Naive thymus-derived CD8-positive, alpha-beta T cell (primary cell): ENCODE measurements around the gene SLC12A7. TPM values are rescaled to one million over a fixed set of nuclear protein-coding genes. Genes with fewer than 3 reads are reported as not detected.

ENCODE experiments used
- ATAC-seq, 2 donors: fragments of 150-1000 bp; cut with Tn5 transposase in 1 of 2; sonication (Bioruptor Pico), chemical (Tn5 transposase) in 1 of 2; 1 replicate in 1 of 2; 2 replicates in 1 of 2; pipeline ENCODE4 v1.10.0; 2021; ENCODE audit warnings: mild to moderate bottlenecking in 2 of 2, moderate library complexity in 2 of 2
- POLR2A ChIA-PET: fragments of 350-600 bp; sonication (Branson Sonifier 250); formaldehyde crosslinking; loops from one replicate; lab custom pipeline; 2021; ENCODE audit warnings: antibody characterized with exemption; lab: Charles Lee
- DNase-seq, 10 donors: peaks; one replicate each; pipeline versions ENCODE4 v3.0.0 to v3.0.0-alpha.2; 2020 to 2022
- H3K27ac Mint-ChIP-seq, 10 donors: one replicate each; pipeline ENCODE4 v1.8.0; 2020 to 2022; ENCODE audit warnings: mild to moderate bottlenecking in 10 of 10, mixed read lengths in 10 of 10, moderate library complexity in 4 of 10, inconsistent platforms in 1 of 10
- H3K27me3 Mint-ChIP-seq, 5 donors: one replicate each; pipeline ENCODE4 v1.8.0; 2021 to 2022; ENCODE audit warnings: mixed read lengths in 5 of 5
- H3K36me3 Mint-ChIP-seq, 3 donors: one replicate each; pipeline ENCODE4 v1.8.0; 2020 to 2022; ENCODE audit warnings: mixed read lengths in 3 of 3, mild to moderate bottlenecking in 2 of 3, inconsistent platforms in 1 of 3
- H3K4me1 Mint-ChIP-seq, 4 donors: one replicate each; pipeline ENCODE4 v1.8.0; 2021 to 2022; ENCODE audit warnings: mixed read lengths in 4 of 4
- H3K4me3 Mint-ChIP-seq, 10 donors: one replicate each; pipeline ENCODE4 v1.8.0; 2020 to 2022; ENCODE audit warnings: mild to moderate bottlenecking in 10 of 10, mixed read lengths in 10 of 10, moderate library complexity in 6 of 10, inconsistent platforms in 1 of 10
- H3K9me3 Mint-ChIP-seq, 9 donors: one replicate each; pipeline ENCODE4 v1.8.0; 2020 to 2022; ENCODE audit warnings: mixed read lengths in 9 of 9, mild to moderate bottlenecking in 3 of 9, inconsistent platforms in 1 of 9, moderate library complexity in 1 of 9
- polyA plus RNA-seq, 3 donors: library from polyadenylated mRNA; unstranded; fragments of 300-500 nt; fragmentation: Illumina TruSeq; gene quantifications; one replicate each; pipeline ENCODE4 v1.2.3, GENCODE V29; 2021
- total RNA-seq, 8 experiments: library from RNA in 2 of 8; stranded (reverse) in 2 of 8; gene quantifications; one replicate each; pipeline ENCODE4 v1.2.3 and lab custom pipeline; 2021 to 2026

SLC12A7 gene
- total and polyA plus RNA-seq, 5 experiments from 2014 or later: 7.3 to 68.3 (median 25.4) TPM

DNA sequence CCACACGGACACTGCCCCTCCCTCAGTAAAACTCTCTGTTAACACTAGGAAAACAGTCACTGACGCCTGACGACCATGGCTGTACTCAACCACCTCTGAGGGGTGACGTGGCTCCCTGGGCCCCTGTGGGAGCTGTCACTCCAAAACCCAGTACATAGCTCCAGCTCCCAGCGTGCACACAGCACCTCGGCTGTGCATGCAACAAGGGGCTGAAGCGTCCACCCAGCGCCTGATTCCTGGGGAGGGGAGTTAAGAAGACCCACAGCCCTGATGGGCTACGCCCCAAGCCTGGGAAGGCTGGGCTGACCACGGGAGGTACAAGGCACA is 36.3 kb downstream of the SLC12A7 start:
- no peaks in the 10 kb centered on the region for H3K9me3 Mint-ChIP-seq
- ATAC-seq: no peak
- H3K36me3 Mint-ChIP-seq: peaks cover 0 to 29% (median 3%) of the 10 kb centered on the region in 3 donors
- H3K4me1 Mint-ChIP-seq: peaks cover 0 to 1% (median 0%) of the 10 kb centered on the region in 4 donors
- H3K27ac Mint-ChIP-seq: no peak overlapping the region
- H3K27me3 Mint-ChIP-seq: no peaks in the 10 kb centered on the region
- DNase-seq: no peak
- POLR2A ChIA-PET: no interaction called here
- no peak overlapping the region for H3K4me3 Mint-ChIP-seq

DNA sequence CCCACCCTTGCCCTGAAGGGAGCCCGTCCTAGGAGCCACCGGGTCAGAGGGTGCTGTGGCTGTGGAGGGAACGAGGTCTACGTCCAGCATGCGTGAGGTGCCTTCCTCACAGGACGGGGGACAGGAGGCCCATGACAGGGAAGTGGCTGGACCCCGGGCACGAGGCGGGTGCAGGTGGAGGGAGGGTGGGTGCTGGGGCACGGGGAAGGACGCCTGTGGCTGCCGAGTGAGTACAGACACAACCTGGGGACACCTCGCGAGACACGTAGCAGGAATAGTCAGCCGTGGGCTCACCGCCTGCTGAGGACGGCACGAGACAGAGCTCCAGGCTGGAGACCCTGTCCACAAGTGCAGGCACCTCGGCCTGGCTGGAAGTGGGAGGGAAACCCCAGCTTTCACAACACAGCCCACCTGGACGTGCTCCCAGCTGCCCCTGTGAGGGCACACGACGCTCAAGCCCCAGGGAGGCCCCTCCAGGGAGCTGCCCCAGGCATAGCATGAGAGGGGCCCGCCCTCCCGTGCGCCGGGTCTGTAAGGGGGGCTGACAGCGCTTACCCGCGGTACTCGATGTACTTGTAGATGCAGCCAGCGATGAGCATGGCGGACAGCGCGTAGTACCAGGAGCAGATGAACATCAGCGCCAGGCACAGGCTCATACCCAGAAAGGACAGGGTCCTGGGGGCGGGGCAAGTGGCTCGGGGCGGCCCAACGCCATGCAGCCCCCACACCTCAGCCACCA is 36.9 kb downstream of the SLC12A7 start:
- ATAC-seq (no peak), DNase-seq (no peak)
- H3K4me3 Mint-ChIP-seq: no peak overlapping the region
- H3K4me1 Mint-ChIP-seq: peaks cover 0 to 1% (median 0%) of the 10 kb centered on the region in 4 donors
- H3K9me3 Mint-ChIP-seq: no peaks in the 10 kb centered on the region
- H3K27ac Mint-ChIP-seq: no peak overlapping the region
- no peaks in the 10 kb centered on the region for H3K27me3 Mint-ChIP-seq
- POLR2A ChIA-PET: no interaction called here
- peaks cover 0 to 29% (median 3%) of the 10 kb centered on the region in 3 donors for H3K36me3 Mint-ChIP-seq

DNA sequence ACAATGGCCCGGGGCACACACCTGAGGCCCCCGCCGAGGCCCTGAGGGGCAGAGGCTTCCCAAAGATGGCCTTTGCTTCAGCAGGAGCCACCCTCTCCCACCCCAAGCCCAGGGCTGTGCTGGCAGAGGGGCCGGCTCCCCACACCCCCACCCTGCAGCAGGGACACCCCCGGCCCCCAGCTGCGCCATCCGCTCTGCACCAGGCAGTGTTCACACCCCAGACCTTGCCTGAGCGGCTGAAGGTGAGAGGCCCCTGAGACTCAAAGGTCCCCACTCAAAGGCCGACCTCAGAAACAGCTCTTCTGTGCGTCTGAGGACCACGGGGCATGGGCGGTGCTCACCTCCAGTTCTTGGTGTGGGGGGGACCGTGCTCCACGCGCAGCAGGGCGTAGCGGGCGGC is 37.6 kb downstream of the SLC12A7 start:
- ATAC-seq (no peak), DNase-seq (no peak)
- POLR2A ChIA-PET: no interaction called here
- Mint-ChIP-seq H3K27ac (peak overlapping the region in 1 of 10 donors; percentile 53), H3K4me3 (no peak overlapping the region), H3K27me3 (no peaks in the 10 kb centered on the region), H3K9me3 (no peaks in the 10 kb centered on the region), H3K36me3 (peaks cover 0 to 29% (median 3%) of the 10 kb centered on the region in 3 donors), H3K4me1 (peaks cover 0 to 1% (median 0%) of the 10 kb centered on the region in 4 donors)

DNA sequence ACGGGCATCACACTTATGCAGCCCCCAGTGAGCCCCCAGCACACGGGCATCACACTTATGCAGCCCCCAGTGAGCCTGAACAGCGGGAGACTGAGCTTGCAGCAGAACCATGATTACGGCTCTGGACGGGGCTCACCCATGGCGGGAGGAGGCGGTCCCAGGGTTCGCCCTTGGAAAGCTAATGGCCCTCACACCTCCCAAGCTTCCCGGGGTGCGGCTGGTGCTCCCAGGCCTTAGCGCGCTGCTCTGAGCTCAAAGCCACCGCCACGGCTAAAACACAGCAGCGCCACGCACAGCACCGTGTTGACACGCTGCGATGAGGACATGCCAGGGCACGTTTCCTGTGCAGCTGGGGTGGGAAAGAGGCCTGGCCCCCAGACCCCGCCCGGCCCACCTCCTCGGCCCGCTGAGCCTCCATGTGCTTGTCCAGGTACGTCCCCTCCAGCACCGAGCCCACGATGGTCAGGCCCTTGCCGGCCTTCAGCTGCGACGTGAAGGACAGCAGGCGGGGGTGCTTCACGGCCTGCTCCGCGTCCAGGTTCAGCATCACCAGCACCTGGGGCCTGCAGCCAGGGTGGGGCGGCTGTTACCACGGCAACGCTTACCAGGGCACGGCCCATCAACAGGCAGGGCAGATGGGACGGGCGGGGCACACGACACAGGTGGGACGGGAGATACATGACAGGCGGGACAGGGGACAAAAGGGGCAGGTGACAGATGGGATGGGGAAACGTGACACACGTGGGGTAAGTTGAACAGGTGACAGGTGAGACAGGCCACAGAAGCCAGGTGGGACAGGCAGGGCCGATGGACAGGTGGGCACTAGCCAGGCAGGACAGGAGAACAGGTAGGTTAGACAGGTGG is 38.4 kb downstream of the SLC12A7 start:
- H3K4me3 Mint-ChIP-seq: no peak overlapping the region
- peak overlapping the region in 2 of 10 donors; percentile 49 to 53 for H3K27ac Mint-ChIP-seq
- peaks cover 0 to 34% (median 3%) of the 10 kb centered on the region in 3 donors for H3K36me3 Mint-ChIP-seq
- no peaks in the 10 kb centered on the region for H3K9me3 Mint-ChIP-seq
- POLR2A ChIA-PET: no interaction called here
- ATAC-seq (no peak), DNase-seq (no peak)
- H3K27me3 Mint-ChIP-seq: no peaks in the 10 kb centered on the region
- H3K4me1 Mint-ChIP-seq: peaks cover 0 to 1% (median 0%) of the 10 kb centered on the region in 4 donors

DNA sequence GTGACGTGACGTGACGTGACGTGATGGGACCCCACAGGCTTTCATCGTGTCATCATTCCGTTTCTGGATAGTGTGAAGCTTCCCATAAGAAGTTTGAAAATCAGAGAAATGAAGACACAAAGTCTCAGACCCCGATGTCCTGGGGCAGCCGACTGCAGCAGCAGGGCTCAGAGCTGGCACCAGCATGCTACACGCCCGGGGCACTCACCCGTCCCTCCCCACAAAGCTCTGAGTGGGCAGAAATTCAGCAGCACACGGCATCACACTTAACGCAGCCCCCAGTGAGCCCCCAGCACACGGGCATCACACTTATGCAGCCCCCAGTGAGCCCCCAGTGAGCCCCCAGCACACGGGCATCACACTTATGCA is 42.2 kb downstream of the SLC12A7 start:
- POLR2A ChIA-PET: no interaction called here
- no peaks in the 10 kb centered on the region for H3K27me3 Mint-ChIP-seq
- peaks cover 0 to 40% (median 2%) of the 10 kb centered on the region in 3 donors for H3K36me3 Mint-ChIP-seq
- H3K4me1 Mint-ChIP-seq: peaks cover 0 to 1% (median 0%) of the 10 kb centered on the region in 4 donors
- H3K9me3 Mint-ChIP-seq: no peaks in the 10 kb centered on the region
- no peak overlapping the region for H3K27ac Mint-ChIP-seq
- H3K4me3 Mint-ChIP-seq: no peak overlapping the region
- ATAC-seq (no peak), DNase-seq (no peak)

DNA sequence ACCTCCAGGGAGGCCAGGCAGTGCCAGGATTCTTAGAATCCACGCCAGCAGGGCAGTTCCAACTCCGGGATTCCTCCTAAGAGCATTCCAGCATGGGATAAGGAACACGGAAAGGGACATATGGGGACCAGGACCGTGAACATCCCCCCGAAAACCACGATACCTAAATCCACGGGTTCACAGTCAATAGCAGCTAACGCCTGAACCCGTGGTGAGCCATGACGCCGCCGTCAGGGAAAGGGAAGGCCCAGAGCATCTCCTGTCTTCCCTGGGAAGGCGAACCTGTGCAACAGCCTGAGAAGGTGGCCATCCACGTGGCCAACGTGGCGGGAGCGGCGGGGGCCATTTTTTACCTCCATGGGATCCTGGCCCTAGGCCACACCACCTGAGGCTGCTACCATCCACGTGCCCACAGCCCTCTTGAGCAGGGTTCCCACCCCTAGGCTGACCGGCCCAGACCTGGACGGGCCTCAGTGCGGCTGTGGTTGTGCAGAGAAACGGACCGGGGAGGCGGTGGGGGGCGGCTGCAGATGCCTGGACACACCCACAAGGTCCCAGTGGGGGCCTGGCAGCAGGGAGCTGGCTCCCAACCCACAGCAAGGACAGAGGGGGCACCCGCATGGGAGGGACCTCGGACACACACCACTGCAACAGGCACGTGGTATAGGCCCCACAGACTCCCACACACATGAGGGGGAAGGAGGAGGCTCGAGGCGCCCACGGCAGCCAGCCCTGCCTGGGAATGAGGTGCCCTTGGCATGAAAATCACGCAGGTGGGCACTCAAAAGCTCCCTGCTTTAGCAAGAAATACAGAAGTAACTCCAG is 42.8 kb downstream of the SLC12A7 start:
- Mint-ChIP-seq H3K36me3 (peaks cover 0 to 39% (median 2%) of the 10 kb centered on the region in 3 donors), H3K4me3 (no peak overlapping the region), H3K27ac (no peak overlapping the region), H3K27me3 (no peaks in the 10 kb centered on the region), H3K9me3 (no peaks in the 10 kb centered on the region), H3K4me1 (peaks cover 0 to 1% (median 0%) of the 10 kb centered on the region in 4 donors)
- ATAC-seq: no peak
- POLR2A ChIA-PET: interaction anchor here (0.5 kb wide), 1 partner anchor 37 kb away, joined by 7 read pairs; no protein-coding TSS in a partner anchor
- DNase-seq: no peak

DNA sequence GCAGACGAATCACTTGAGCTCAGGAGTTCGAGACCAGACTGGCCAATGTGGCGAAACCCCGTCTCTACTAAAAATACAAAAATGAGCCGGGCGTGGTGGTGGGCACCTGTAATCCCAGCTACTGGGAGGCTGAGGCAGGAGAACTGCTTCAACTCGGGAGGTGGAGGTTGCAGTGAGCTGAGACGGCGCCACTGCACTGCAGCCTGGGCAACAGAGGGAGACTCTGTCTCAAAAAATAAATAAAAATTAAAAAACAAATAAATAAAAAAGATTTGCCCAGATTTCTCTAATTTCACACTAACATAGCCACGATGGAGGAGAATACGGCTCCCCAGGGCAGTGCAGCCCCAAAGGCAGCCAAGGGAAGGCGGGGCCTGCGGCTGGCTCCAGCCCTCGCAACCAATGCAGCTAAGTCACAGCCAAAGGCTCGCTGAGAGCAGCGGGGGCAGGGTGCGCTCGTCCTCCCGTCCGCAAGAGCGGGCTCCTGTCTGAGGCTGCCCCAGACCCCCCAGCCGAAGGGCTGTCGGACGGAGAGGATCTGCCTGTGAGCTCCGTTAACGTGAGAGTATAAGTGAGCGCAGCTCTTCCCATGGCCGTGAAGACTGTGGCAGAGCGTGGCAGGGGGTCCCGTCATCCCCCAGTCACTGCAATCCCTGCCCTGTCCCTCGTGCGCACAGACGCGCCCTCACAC is 43.5 kb downstream of the SLC12A7 start:
- Mint-ChIP-seq H3K36me3 (peaks cover 0 to 38% (median 0%) of the 10 kb centered on the region in 3 donors), H3K27ac (no peak overlapping the region), H3K27me3 (no peaks in the 10 kb centered on the region), H3K9me3 (no peaks in the 10 kb centered on the region), H3K4me3 (no peak overlapping the region), H3K4me1 (no peaks in the 10 kb centered on the region)
- POLR2A ChIA-PET: interaction anchor here (0.5 kb wide), 1 partner anchor 38 kb away, joined by 7 read pairs; no protein-coding TSS in a partner anchor
- no peak for DNase-seq
- no peak for ATAC-seq

DNA sequence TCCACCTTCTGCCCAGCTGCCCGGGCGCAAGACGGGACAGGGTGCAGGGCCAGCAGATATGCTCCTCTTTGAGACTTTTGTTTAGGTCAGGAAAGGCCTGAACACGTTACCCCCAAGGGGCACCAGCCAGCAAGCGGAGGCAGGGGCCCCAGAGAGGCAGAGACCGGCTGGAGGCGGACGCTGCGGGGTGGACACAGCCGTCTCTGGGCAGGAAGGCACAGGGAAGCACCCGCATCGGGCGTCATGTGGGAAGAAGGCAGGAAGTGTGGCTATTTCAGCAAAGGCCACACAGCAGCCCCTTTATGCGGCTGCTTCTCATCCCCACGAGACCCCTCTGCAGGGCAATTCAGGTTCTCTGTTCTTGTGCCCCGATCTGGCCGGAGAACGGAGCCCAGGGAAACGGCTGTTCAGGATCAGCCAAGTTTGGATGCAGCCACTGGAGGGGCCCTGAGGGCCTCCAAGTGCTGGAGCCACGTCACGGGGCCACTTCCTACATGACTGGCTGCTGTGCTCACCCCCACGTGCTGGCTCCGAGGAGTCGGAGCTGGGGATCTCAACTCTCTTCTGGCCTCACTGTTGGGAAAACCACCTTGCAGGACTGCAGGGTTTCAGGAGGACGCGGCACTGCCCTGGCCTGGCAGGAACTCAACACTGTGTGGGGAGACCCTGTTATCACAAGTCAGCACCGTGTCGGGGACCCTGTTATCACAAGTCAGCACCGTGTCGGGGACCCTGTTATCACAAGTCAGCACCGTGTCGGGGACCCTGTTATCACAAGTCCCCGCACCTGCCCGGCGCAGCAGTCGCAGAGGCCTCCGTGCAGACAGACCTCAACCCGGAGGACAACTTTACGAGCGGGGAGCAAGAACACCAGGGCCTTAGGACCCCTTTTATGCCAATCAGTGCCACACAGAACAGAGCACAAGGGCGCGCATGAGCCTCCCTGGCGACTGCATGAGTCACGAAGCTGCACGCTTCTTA is 44.4 kb downstream of the SLC12A7 start:
- POLR2A ChIA-PET: no interaction called here
- Mint-ChIP-seq H3K36me3 (peaks cover 0 to 38% (median 0%) of the 10 kb centered on the region in 3 donors), H3K4me1 (no peaks in the 10 kb centered on the region), H3K27ac (peak overlapping the region in 4 of 10 donors; percentile 8 to 53 (median 35)), H3K9me3 (no peaks in the 10 kb centered on the region), H3K4me3 (no peak overlapping the region), H3K27me3 (no peaks in the 10 kb centered on the region)
- DNase-seq (no peak), ATAC-seq (no peak)

DNA sequence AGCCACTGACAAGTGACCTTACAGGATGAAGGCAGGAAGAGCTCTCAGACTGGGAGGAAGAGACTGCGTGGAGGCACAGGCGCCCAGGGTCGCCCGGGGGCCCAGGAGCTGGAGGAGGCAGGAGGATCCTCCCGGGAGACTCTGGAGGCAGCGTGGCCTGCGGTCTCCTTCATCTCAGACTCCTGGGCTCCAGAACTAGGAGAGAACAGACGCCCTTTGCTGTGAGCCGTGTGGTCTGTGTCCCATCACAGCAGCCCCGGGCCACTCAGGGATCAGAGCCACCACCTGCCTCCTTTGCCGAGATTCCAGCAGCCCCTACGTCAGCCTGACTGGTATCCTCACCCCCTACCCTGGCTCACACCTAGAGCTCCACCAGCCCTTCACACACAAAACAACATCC is 45.2 kb downstream of the SLC12A7 start:
- ATAC-seq (no peak), DNase-seq (no peak)
- Mint-ChIP-seq H3K4me1 (no peaks in the 10 kb centered on the region), H3K36me3 (peaks cover 0 to 42% (median 0%) of the 10 kb centered on the region in 3 donors), H3K27me3 (no peaks in the 10 kb centered on the region), H3K27ac (peak overlapping the region in 2 of 10 donors; percentile 25 to 45), H3K9me3 (no peaks in the 10 kb centered on the region), H3K4me3 (no peak overlapping the region)
- POLR2A ChIA-PET: no interaction called here

DNA sequence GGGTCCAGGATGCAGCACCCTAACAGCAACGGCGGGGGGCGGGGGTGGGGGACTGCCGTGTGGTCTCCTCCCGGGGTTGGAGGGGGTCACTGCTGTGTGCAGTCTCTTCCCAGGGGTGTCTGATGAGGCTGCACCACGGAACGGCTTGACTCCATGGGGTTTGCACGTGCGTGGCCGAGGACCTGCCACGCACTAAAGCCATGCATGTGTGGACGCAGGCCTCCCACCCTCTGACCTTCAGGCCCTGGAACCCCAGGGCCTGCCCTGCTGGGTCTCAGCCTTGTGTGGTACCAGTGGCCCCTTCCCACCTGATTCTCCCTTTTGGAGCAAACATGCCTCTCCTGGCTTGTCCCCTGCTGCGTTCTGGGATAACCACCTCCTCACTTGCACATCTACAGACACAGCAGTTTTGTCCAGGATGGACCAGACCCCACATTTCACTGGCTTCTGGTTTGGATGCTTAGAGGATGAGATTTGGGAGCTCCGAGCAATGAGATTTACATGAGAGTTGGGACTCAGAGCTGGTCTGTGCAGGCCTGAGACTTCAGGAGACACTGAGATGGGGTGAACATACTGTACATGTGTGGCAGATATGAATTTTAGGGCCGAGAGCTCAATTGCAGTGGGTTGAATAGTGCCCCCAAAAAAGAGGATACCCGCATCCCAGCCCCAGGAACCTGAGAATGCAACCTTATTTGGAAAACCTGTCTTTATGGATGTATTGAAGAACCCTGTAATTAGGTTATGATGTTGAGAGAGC is 45.8 kb downstream of the SLC12A7 start:
- Mint-ChIP-seq H3K9me3 (no peaks in the 10 kb centered on the region), H3K27me3 (no peaks in the 10 kb centered on the region), H3K4me1 (no peaks in the 10 kb centered on the region), H3K36me3 (peaks cover 0 to 45% (median 0%) of the 10 kb centered on the region in 3 donors), H3K4me3 (no peak overlapping the region), H3K27ac (peak overlapping the region in 3 of 10 donors; percentile 10 to 50 (median 41))
- ATAC-seq (no peak), DNase-seq (peak in 1 of 10 donors; percentile 57)
- POLR2A ChIA-PET: interaction anchor here (0.6 kb wide), 1 partner anchor 43 kb away, joined by 4 read pairs; no protein-coding TSS in a partner anchor
